Measurements from ENCODE around the gene CD48.

The CD48 gene

GRCh38 chr1:160711602-160712311, at the start of gene CD48:
CD48 (minus strand) TSS chr1:160711822; CDS start chr1:160711763, 59 bp downstream.
- TF ChIP-seq CTCF (IDR thresholded peaks at IDR 0.05; ENCODE audit: insufficient read depth, low read depth, low read length, missing control alignments): no peak
- peak; percentile 93 for DNase-seq (ENCODE audit: low read depth)
- H3K4me3 ChIP-seq (ENCODE audit: low read depth, low read length): peak within 1 kb of the TSS; percentile 97

GRCh38 chr1:160761046-160761445, 49.4 kb upstream of the CD48 start:
- no peak overlapping the region for H3K4me3 ChIP-seq (ENCODE audit: low read depth, low read length)
- TF ChIP-seq CTCF (IDR thresholded peaks at IDR 0.05; ENCODE audit: insufficient read depth, low read depth, low read length, missing control alignments): no peak
- DNase-seq (ENCODE audit: low read depth): no peak

GRCh38 chr1:160759740-160760139, 48.1 kb upstream of the CD48 start:
- DNase-seq (ENCODE audit: low read depth): no peak
- TF ChIP-seq CTCF (IDR thresholded peaks at IDR 0.05; ENCODE audit: insufficient read depth, low read depth, low read length, missing control alignments): no peak
- no peak overlapping the region for H3K4me3 ChIP-seq (ENCODE audit: low read depth, low read length)

- no peak overlapping the region for H3K4me3 ChIP-seq (ENCODE audit: low read depth, low read length)
- no peak for TF ChIP-seq CTCF (IDR thresholded peaks at IDR 0.05; ENCODE audit: insufficient read depth, low read depth, low read length, missing control alignments)
- no peak for DNase-seq (ENCODE audit: low read depth)
Observed at GRCh38 chr1:160758521-160758920, 46.9 kb upstream of the CD48 start.

GRCh38 chr1:160756849-160757201, 45.2 kb upstream of the CD48 start:
- no peak overlapping the region for H3K4me3 ChIP-seq (ENCODE audit: low read depth, low read length)
- no peak for TF ChIP-seq CTCF (IDR thresholded peaks at IDR 0.05; ENCODE audit: insufficient read depth, low read depth, low read length, missing control alignments)
- DNase-seq (ENCODE audit: low read depth): no peak

- no peak overlapping the region for H3K4me3 ChIP-seq (ENCODE audit: low read depth, low read length)
- TF ChIP-seq CTCF (IDR thresholded peaks at IDR 0.05; ENCODE audit: insufficient read depth, low read depth, low read length, missing control alignments): no peak
- DNase-seq (ENCODE audit: low read depth): peak; percentile 68
Observed at GRCh38 chr1:160755911-160756848, 44.6 kb upstream of the CD48 start.

All from GM12865 (cell line).